HS-5 (cell line): ENCODE data around the gene USB1.
"Not testable (repeated sequence)": the region's sequence is repeated elsewhere in the genome, so short reads cannot be mapped to it uniquely, and the experiment has no call there.

Experiments used
- DNase-seq: peaks from one replicate; pipeline ENCODE4 v3.0.0-alpha.2; 2012; ENCODE audit warnings: low read depth

USB1 gene

DNA sequence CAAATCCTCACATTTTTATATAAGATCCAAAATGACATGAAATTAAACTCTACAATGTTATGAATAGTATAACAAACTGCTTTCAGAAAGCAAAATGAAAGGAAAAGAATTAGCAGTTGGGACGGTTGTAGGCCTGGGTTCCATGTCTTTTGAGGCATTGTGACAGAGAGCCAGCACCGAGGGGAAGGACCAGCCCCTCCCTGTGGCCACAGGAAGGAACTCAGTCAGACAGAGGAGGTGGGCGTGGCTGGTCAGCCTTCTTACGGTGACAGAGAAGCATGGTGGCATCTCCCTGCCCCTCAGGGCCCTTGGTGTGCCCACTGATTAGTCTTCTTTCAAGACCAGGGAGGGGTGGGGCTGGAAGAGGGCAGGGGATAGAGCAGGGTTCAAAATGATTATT lies 6.4 kb upstream of the USB1 start:
- no peak for DNase-seq

DNA sequence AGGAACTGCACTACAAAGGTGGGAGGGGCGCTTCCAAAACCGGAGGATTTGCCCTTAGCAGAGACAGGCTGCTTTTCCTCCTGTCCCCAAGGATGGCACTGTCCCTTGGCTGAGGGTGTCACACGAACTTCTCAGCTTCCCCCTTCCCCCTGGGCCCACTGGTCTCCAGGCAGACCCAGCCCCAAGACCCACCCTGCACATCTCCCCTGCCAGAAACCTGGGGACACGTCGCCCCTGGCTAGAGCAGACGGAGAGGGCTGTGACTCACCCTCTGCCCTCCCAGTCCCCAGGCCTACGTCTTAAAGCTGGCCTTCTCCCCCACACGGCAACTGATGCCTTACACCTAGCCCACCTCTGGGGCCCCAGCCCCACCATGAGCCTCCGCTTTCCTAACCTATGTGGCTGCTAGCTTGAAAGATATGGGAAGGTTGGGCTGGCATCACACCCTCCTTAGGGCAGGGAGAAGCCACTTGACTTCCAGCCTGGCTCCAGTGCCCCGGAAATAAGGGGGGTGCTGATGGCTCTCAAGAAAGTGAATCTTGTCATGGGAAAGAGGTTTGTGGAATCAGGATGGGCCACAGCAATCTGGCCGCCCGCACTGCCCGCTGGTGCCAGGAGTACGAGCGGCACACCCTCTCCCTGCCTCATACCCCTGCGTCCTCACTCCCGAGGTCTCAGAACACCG lies 5.3 kb upstream of the USB1 start:
- DNase-seq: no peak

DNA sequence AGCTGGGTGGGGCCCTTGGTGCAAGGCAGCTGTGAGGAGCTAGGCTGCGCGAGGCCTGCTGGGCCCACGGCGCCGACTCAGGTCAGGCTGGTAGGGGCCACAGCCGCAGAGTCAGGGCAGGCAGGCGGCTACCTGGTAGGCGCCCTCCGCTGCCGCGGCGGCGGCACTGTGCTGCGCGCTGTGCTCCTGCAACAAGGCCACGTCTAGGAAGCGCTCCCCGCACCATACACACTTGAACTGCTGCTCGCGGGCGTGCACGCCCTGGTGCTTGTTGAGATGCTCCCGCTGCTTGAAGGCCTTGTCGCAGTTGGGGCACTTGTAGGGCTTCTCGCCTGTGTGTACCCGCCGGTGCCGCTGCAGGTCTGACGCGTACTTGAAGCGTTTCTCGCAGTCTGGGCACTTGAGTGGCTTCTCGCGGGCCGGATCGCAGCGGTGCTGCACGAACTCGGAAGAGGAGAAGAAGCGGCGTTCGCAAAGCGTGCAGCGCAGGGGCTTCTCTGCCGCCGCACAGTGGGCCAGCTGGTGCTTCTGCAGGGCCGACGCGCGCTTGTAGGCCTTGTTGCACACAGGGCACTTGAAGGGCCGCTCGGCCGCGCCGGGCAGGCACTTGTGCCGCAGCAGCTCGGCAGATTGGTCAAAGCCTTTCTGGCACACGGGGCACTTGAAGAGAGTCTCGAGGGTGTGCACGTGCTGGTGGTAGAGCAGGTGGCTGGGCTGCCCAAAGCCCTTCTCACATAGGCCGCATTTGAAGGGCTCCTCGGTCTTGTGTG lies 4.6 kb upstream of the USB1 start:
- DNase-seq: no peak

DNA sequence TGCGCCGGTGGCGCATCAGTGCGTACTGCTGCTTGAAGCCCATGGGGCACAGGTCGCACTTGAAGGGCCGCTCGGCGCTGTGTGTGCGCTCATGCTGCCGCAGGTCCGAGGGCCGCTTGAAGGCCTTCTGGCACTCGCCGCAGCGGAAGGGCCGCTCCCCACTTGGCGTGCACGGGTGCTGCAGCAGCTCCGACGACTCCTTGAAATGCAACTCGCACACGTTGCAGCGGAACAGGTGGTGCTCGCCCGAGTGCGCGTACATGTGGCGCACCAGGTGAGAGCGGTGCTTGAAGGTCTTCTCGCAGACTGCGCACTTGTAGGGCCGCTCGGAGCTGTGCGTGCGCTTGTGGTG lies 4.1 kb upstream of the USB1 start:
- DNase-seq: no peak

DNA sequence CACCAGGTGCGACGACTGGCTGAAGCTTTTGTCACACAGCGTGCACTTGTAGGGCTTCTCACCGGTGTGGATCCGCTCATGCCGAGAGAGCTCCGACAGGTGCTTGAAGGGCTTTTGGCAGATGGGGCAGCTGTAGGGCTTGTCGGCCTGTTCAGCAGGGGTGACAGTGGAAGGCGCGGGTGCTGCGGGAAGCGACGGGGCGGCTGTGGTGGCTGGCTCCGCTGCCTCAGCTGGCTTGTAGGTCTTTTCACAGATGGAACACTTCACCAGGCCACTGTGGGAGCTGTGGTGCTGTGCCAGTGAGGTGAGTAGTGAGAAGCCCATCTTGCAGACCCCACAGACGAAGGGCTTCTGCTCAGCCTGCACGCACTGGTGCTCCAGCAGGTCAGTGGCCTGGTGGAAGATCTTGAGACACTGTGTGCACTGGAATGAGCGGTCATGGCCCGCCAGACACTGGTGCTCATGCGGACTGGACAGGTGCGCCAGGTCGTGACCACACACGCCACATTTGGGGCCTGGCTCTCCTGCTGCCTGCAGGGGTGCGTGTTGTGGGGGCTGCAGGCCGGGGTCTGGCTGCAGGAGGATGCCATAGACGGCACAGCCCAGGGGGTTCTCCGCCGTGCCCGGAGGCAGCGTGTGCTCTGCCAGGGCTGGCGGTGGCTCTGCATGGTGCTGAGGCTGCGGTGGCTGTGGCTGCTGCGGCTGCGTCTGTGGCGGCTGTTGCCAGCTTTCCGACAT lies 3.5 kb upstream of the USB1 start:
- DNase-seq: no peak

DNA sequence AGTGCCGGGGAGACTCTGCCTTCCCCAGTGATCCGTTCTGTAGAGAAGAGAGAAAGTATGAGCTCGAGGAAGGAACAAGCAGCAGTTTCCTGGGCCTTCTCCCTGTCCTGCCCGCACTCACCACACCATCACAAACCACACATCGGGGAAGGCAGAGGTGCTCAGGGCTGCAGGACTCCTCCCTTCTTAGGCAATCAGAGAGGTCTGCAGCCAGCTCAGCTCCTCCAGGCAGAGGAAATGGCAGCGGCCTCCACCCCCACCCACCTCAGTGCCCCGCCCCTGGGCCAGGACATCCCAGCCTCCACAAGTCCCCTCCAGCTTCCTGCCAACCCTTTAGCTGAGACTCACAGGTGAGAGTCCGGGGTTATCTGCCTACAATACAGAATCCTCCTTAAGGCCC lies 2.7 kb upstream of the USB1 start:
- DNase-seq: no peak

DNA sequence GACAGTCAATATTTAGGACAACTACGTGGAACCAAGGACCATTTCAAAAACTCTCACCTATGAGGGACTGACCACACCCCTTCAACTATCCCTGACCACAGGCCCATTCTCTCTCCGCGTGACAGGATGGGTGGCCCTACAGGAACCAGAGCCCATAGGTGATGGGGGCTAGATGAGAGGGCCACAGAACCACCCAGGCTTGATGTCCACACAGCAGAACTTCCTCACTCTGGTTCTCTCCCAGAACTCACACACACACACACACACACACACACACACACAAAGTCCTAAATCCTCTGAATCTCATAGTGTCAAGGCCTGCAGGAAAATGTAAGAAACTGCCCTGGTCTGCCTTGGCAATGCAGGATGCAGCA lies 2.2 kb upstream of the USB1 start:
- DNase-seq: no peak

DNA sequence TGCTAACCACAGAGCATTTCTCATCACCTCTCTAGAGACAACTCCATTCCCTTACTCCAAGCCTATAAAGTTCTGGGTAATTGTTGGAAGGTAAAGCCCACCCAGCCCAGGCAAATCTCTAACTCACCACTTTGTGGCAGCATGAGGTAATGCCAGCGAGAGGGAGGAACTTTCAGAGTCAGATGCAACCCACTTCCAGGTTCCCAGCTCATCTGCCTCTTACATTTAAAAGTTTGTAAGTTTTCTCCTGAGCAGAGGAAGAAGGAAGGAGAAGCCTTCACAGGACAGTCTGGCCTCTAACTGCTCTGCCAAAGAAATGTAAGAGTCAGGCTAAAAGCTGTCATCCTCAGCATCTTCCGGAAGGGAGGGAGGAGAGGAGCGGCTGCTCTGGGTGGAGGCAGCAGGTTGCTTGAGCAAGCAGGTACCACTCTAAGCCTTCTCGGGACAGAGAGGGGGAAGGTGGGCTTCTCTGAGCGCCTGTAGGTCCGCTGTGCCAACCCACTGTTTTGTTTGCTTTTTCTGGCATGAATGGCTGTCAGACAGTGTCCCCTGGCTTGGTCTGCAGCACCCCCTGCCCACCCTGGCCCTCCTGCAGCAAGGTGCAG lies 1.7 kb upstream of the USB1 start:
- no peak for DNase-seq

DNA sequence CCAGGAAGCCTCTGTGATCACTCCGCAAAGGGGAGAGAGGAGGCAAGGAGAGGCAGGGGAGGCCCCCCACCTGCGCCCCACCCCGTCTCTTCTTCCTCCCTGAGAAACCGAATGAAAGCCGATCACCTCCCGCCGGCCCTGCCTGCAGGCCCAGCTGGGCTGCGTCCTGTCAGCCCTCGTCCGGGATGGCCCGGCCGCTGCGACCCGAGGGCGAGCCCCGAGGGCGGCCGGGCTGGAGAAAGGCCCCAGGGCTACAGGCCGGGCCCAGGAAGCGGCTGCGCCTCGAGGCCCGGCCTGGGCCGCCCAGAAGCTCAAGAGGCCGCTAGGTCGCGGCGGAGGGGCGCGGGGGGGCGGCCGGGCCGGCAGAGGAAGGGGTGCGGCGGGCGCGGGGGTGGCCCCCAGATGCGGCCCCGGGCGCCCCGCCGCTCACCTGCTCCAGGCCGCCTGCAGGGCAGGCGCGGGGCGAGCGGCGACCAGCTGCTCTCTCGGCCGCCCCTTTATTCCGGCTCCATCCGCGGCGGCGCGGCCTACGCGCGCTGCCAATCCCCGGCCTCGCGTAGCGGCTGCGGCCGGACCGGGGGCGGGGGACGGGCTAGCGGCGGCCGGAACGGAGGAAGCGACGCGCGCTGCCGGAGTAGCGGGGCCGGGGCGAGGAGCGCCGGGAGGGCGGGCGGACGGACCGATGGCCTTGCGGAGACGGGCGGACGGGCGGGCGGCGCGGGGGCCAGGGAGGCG lies 1.1 kb upstream of the USB1 start, which contains the start of gene ZNF319:
ZNF319 (minus strand) TSS at position 702 of the 735 bp plus-strand sequence. CDS start 2,407 bp downstream, outside the sequence.
- DNase-seq: no peak

DNA sequence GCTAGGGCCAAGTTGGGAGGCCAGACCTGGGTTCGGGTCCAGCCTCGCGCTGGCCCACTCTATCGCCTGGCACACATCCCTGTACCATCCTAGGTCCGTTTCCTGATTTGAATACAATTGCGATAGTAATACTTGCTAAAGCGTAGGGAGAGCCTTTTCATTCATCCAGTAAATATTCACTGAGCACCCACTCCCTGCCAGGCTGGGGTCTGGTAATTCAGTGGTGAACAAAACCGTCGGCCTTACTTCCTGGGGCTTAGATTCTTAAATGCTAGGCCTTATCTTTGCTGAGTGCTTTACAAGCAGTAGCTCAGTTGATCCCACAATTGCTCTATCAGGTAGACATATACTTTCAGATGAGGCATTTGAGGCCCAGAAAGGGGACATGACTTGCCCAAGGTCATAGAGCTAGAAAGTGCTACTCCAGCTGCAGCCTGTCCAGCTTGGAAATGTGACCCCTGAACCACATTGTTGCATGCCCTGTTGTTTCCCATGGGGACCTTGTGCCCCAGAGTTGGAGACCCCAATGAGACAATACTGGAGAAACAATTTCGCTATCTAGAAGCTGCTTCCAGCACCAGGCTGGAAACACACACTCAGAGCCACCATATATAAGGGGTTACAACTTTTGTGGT lies 691 bp downstream of the USB1 start:
- no peak for DNase-seq

DNA sequence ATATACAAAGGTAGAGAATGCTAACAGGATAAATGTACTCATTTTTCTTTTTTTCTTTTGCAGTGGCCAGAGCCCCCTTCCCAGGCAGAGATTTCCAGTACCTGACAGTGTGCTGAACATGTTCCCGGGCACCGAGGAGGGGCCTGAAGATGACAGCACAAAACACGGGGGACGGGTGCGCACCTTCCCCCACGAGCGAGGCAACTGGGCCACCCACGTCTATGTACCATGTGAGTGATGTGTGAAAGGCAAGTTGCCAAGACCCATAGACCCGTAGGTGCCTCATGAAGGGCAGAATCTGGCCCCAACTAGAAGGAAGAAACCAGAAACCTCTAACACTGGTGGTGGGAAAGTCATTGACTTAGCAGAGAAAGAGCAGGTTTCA lies 1.2 kb downstream of the USB1 start:
- DNase-seq: no peak

DNA sequence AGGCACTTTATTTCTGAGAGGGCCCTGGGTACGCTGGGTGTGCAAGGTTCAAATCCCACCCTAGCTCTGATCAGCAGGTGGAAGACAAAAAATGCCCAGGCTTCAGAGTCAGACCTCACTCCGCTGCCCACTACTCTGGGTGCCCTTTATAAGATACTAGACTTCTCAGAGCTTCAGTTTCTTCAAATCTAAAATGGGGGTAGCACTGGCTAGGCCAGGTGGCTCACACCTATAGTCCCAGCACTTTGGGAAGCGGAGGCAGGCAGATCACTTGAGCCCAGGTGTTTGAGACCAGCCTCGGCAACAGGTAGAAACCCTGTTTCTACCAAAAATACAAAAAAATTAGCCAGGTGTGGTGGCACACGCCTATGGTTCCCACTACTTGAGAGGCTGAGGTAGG lies 1.7 kb downstream of the USB1 start:
- no peak for DNase-seq

DNA sequence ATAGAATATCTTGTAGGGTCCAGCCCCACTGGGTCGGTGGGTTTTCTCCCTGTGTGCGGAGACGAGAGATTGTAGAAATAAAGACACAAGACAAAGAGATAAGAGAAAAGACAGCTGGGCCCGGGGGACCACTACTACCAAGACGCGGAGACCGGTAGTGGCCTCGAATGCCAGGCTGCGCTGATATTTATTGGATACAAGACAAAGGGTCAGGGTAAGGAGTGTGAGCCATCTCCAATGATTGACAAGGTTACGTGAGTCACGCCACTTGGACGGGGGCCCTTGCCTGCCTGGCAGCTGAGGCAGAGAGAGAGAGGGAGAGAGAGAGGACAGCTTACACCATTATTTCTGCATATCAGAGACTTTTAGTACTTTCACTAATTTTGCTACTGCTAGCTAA lies 3.5 kb downstream of the USB1 start:
- DNase-seq: not testable (repeated sequence)

DNA sequence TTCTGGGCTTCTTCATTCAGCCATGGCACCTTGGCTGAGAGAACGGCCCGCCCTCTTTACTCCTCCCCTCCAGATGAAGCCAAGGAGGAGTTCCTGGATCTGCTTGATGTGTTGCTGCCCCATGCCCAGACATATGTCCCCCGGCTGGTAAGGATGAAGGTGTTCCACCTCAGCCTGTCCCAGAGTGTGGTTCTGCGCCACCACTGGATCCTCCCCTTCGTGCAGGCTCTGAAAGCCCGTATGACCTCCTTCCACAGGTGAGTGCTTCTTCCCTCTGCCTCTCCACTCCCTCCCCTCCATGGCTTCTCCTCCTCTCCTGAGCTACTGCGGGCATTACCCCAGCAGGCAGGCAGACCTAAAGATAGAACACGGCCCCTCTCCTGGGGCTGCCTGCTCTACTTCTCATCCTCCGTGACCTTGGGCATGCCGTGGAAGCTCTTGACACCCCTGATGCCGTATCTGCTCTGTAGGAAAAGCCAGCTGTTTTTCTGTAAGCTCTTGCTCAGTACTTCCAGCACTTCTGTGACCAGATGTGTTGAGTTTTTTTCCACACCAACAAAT lies 8.7 kb downstream of the USB1 start:
- DNase-seq: no peak

DNA sequence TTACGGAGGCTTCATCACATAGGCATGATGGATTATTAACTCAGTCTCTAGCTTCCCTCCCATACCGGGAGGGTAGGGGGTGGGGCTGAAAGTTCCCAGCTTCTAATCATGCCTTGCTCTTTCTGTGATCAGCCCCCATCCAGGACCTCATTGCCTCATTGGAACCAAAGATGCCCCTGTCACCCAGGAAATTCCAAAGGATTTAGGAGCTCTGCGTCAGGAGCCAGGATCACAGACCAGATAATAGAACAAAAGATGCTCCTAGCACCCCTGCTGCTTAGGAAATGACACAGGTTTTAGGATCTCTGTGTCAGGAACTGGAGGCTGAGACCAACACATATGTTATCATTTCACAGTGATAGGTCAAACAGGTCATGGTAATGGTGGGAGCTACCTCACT lies 9.7 kb downstream of the USB1 start:
- DNase-seq: peak; percentile 23

DNA sequence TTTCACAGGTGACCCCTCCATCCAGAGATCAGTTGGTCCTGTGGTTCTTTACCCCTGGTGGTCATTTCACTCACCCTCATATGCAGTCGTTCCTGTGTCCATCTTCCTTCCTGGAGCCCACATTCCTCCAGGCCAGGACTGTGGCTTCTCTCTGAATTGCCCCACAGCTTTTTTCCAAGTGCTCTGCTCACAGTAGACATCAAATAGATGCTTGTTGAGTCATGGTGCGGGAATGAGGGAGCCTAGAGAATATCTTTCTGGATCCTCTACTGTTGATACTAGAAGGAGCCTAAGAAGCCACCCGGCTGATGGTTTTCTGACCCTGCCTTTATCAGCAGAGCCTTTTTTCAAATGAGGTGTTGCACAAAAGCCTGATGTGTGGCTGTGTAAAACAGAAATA lies 10.4 kb downstream of the USB1 start:
- DNase-seq: peak; percentile 60

DNA sequence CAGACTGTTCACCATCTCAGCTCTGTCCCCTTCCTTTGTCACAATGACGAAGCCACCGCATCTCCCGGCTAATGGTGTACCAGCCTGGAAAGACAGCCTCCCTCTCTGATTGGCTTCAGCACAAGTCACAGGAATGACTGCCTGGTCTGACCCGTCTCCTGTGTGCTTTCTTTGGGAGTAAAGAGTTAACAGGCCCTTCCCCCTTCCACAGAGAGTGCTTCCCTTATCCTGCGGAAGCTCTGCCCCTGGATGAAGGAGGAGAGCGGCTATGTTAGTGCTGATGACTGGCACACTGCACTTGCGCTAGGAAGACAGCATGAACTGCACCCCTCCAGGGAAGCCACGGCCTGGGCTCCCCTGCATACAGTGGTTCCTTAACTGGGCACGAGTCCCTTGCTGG lies 11.3 kb downstream of the USB1 start:
- DNase-seq: no peak

DNA sequence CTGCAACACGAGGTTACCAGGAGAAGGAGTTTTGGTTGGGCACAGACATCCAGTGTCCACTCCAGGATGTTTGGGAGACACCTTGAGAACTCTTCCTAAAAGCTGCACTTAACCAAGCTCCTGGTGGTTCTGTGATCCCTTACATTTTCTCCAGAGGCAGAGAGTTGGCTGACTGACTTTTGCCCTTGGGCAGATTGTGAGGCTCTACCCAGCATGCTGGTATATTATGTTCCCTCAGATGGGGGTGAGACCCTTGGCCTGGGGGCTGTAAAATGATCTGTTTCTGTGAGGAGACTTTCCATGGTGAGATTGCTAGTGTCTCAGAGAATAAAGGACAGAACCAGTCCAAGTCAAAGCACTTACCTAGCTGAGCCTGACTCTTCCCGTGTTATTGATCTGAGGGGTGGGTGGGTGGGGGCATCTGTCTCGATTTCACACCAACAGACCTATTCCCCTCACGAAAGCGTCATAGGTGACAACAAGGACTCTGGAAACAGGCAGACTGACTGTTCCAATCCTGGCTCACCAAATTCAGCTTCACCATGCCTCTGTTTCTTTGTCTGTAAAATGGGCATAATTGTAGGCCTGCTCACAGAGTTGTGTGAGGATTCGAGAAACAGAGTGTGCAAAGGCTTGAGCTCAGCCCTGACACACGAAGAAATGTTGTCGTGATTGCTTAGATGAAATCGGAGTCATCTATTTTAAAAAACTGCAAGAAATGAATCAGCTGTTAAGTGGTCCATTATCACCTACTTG lies 12.2 kb downstream of the USB1 start:
- DNase-seq: no peak

DNA sequence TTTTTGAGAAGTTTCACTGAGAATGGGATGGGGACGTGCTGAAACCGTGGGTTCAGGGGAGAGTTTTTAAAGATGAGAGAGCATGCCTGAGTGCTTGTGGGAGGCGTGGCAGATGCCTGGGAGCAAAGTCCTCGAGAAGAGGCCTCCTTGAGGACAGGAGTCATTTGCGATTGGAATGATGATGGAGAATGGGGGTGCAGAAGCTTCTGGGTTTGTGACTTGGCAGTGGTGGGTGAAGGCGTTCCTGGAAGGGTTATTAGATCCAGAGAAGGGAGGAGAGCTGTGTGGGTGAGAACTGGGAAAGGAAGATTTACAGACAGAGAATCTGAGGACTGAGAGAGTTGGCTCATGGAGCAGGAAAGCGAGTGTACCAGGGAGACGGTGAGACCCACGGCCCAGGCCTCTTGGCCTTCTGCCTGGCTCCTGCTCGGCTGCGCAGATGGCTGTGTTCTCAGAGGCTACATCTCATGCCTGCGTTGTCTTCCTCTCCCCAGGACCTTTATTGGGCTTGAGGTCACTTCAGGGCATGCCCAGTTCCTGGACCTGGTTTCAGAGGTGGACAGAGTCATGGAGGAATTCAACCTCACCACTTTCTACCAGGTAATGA lies 15.7 kb downstream of the USB1 start:
- no peak for DNase-seq

DNA sequence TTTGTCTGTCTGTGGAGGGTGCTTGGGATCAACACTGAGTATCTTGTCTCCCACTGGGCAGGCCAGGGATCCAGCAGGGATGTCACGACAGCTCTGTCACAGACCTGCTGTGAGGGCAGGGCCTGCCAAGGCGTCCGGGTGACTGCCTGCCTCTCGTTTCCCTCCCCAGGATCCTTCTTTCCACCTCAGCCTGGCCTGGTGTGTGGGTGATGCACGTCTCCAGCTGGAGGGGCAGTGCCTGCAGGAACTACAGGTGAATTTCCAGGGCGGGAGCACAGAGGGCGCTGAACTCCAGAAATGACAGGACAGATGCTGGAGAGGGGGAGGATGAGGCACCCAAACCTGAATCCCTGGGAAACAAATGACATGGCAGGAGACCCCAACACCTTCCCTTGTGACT lies 17.6 kb downstream of the USB1 start:
- DNase-seq: no peak
